IMR-90 (cell line): Measurements from ENCODE around the gene FIGLA.

ENCODE experiments used
- RFX5 ChIP-seq: IDR thresholded peaks from 2 replicates; pipeline ENCODE4 v1.8.0; 2012; ENCODE audit warnings: low read depth, mild to moderate bottlenecking, low read length, moderate library complexity
- TF ChIP-seq, protein P1 (sequence below): conservative IDR thresholded peaks from 2 replicates; pipeline ENCODE4 v1.5.1; 2012; ENCODE audit warnings: mild to moderate bottlenecking, low read depth, low read length, improper control_type of control experiment

DNA sequence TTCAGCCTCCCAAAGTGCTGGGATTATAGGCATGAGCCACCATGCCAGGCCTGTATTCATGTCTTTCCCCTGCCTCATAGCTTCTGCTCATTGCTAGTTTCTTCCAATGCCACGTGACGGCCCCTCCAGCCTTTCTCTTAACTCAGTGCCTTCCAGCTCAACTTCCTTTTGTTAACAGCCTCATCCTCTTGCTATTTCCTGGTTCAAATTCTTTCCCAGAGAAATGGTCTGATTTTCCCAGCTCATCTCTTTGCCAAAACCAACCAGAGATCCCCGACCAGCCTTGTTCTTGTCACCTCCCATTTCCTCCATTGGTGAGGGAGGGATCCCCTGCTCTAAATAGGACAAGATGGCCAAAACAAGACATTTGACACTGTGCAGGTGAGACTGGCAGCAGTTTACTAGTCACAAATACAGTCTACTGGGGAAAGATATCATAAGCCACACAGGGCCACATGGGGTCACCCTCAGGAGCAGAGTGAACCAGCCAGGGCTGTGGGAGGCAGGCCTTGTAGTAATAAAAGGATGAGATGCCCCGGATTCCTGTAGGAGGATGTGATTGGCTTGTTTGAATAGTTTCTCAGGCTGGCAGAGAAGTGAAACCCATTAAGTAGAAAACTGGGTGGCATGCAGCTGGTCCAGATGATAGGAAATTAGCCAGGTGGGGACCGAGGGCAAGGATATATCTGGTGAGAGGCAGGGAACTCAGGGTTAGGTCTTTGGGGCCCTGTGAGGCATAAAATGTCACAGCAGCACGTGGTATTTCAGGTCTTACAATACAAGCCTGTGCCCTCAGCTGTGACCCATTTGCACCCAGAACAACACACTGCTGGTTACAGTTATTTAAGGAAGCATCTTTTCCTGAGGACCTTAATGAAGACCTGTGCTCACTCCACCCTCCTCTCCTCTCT, 38.7 kb upstream of the FIGLA start:
- TF ChIP-seq, protein P1, sequence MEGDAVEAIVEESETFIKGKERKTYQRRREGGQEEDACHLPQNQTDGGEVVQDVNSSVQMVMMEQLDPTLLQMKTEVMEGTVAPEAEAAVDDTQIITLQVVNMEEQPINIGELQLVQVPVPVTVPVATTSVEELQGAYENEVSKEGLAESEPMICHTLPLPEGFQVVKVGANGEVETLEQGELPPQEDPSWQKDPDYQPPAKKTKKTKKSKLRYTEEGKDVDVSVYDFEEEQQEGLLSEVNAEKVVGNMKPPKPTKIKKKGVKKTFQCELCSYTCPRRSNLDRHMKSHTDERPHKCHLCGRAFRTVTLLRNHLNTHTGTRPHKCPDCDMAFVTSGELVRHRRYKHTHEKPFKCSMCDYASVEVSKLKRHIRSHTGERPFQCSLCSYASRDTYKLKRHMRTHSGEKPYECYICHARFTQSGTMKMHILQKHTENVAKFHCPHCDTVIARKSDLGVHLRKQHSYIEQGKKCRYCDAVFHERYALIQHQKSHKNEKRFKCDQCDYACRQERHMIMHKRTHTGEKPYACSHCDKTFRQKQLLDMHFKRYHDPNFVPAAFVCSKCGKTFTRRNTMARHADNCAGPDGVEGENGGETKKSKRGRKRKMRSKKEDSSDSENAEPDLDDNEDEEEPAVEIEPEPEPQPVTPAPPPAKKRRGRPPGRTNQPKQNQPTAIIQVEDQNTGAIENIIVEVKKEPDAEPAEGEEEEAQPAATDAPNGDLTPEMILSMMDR = no peak
- TF ChIP-seq RFX5 = no peak
